Caco-2 (cell line): Measurements from ENCODE around the gene TTC28. TPM values are rescaled to one million over a fixed set of nuclear protein-coding genes. Genes with fewer than 3 reads are reported as not detected.

Experiments used
- BruUV-seq: library from RNA; stranded (reverse); fragments of 400-500 nt; replicated peaks from 2 replicates; lab custom pipeline; 2021; lab: Mats Ljungman, UMichigan
- CTCF ChIA-PET: fragments of 300-600 bp; sonication (Branson Sonifier 250); formaldehyde crosslinking; loops from one replicate; lab custom pipeline; 2022; ENCODE audit warnings: antibody characterized with exemption; lab: Charles Lee
- POLR2A ChIA-PET: fragments of 300-600 bp; sonication (Branson Sonifier 250); formaldehyde crosslinking; loops from one replicate; lab custom pipeline; 2022; ENCODE audit warnings: antibody characterized with exemption; lab: Charles Lee
- DNase-seq, 2 experiments: peaks; one replicate each; pipeline versions ENCODE4 v3.0.0 to v3.0.0-alpha.2; 2020 to 2022
- H3K27me3 ChIP-seq: replicated peaks from 2 replicates; pipeline ENCODE4 v1.6.0; 2011; ENCODE audit warnings: low read length; ENCODE audit not compliant: control insufficient read depth, insufficient read depth
- H3K36me3 ChIP-seq: 2 replicates; pipeline ENCODE4 v1.5.1; 2011; ENCODE audit warnings: low read length; ENCODE audit not compliant: control insufficient read depth, insufficient read depth
- H3K4me1 ChIP-seq: fragments of 250-450 bp; sonication (Bioruptor Pico); 2 replicates; pipeline ENCODE4 v1.5.1; 2020; ENCODE audit warnings: mild to moderate bottlenecking
- H3K4me3 ChIP-seq: 2 replicates; pipeline ENCODE4 v1.5.1; 2011; ENCODE audit warnings: low read depth, mild to moderate bottlenecking, control low read depth, low read length
- H3K9me3 ChIP-seq: fragments of 250-450 bp; sonication (Bioruptor Pico); 2 replicates; pipeline ENCODE4 v1.5.1; 2020; ENCODE audit warnings: mild to moderate bottlenecking, moderate library complexity
- H3K27ac Mint-ChIP-seq: one replicate; pipeline ENCODE4 v1.8.0; 2022; ENCODE audit warnings: mixed read lengths; ENCODE audit not compliant: unreplicated experiment
- H3K27me3 Mint-ChIP-seq: one replicate; pipeline ENCODE4 v1.8.0; 2022; ENCODE audit warnings: mixed read lengths; ENCODE audit not compliant: insufficient read depth, unreplicated experiment
- H3K36me3 Mint-ChIP-seq: one replicate; pipeline ENCODE4 v1.8.0; 2022; ENCODE audit warnings: mild to moderate bottlenecking, mixed read lengths; ENCODE audit not compliant: insufficient read depth, unreplicated experiment
- H3K4me1 Mint-ChIP-seq: one replicate; pipeline ENCODE4 v1.8.0; 2022; ENCODE audit warnings: low read depth, mixed read lengths; ENCODE audit not compliant: unreplicated experiment
- H3K4me3 Mint-ChIP-seq: one replicate; pipeline ENCODE4 v1.8.0; 2022; ENCODE audit warnings: mild to moderate bottlenecking, moderate library complexity, mixed read lengths; ENCODE audit not compliant: unreplicated experiment
- H3K9me3 Mint-ChIP-seq: one replicate; pipeline ENCODE4 v1.8.0; 2022; ENCODE audit warnings: mixed read lengths; ENCODE audit not compliant: unreplicated experiment
- intact Hi-C: fragments of 100-400 bp; cut with micrococcal nuclease; formaldehyde crosslinking; loops from one replicate; pipeline ENCODE4 v1.10.0; 2022; ENCODE audit not compliant: unreplicated experiment
- total RNA-seq: library from RNA; stranded (reverse); gene quantifications from 2 replicates; pipeline ENCODE4 v1.2.3, GENCODE V29; 2022
- TF ChIP-seq, protein P1 (sequence below), 2 experiments: fragments of 200-600 bp in 1 of 2; IDR thresholded peaks; 1 replicate in 1 of 2; 2 replicates in 1 of 2; pipeline versions ENCODE4 v1.5.1 to v1.8.0; 2011 to 2022; ENCODE audit warnings: antibody characterized with exemption in 1 of 2, control low read depth in 1 of 2, inconsistent platforms in 1 of 2, low read depth in 1 of 2, low read length in 1 of 2, mild to moderate bottlenecking in 1 of 2, moderate library complexity in 1 of 2; ENCODE audit not compliant: insufficient read depth in 1 of 2, severe bottlenecking in 1 of 2, unreplicated experiment in 1 of 2

Gene TTC28
- total RNA-seq, 1 experiment from 2014 or later: 12.0 TPM

DNA sequence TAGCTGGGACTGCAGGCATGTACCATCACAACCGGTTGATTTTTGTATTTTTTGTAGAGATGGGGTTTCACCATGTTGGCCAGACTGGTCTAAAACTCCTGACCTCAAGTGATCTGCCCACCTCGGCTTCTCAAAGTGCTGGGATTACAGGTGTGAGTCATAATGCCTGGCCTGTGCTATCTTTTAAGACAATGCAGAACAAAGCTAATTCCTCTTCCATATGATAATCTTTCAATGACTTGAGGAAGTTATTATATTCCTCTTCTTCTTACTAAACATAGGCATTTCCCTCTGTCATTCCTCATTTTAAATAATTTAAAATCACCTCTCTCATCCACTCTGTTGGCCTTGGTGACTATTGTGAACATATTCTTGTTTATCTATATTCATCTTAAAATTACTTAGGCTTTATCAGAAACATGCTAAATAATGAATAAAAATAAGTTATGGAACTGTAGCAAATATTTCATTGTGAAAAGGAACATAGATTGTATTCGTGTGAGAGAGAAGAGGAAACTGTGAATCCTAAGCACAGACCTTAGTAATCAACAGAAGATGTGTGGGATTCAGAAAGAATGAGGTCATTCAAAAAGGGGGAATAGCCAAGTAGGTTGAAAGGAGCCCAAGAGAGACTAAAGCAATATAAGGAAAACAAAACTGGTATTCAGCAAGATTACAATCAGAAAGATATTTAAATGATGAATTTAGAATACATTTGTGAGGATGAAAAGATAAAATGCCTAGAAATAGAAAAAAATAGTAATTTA is 269.4 kb downstream of the TTC28 start:
- DNase-seq: no peak
- H3K4me3 Mint-ChIP-seq: no peak overlapping the region
- BruUV-seq: no TSS peak
- no peaks in the 10 kb centered on the region for H3K27me3 Mint-ChIP-seq
- no peaks in the 10 kb centered on the region for H3K36me3 Mint-ChIP-seq
- H3K27ac Mint-ChIP-seq: no peak overlapping the region
- intact Hi-C loops: no loop called here
- TF ChIP-seq, protein P1, sequence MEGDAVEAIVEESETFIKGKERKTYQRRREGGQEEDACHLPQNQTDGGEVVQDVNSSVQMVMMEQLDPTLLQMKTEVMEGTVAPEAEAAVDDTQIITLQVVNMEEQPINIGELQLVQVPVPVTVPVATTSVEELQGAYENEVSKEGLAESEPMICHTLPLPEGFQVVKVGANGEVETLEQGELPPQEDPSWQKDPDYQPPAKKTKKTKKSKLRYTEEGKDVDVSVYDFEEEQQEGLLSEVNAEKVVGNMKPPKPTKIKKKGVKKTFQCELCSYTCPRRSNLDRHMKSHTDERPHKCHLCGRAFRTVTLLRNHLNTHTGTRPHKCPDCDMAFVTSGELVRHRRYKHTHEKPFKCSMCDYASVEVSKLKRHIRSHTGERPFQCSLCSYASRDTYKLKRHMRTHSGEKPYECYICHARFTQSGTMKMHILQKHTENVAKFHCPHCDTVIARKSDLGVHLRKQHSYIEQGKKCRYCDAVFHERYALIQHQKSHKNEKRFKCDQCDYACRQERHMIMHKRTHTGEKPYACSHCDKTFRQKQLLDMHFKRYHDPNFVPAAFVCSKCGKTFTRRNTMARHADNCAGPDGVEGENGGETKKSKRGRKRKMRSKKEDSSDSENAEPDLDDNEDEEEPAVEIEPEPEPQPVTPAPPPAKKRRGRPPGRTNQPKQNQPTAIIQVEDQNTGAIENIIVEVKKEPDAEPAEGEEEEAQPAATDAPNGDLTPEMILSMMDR (IDR thresholded peaks at IDR 0.05; ENCODE audit: insufficient read depth in 1 of 2, low read depth in 1 of 2, low read length in 1 of 2, severe bottlenecking in 1 of 2, unreplicated experiment in 1 of 2): no peak
- Histone ChIP-seq H3K4me1 (peaks cover 5% of the 10 kb centered on the region; the same call in 1 of the 2 replicates), H3K4me3 (no peak overlapping the region), H3K27me3 (no peaks in the 10 kb centered on the region), H3K9me3 (no peaks in the 10 kb centered on the region), H3K36me3 (no peaks in the 10 kb centered on the region)
- ChIA-PET POLR2A (no interaction called here), CTCF (no interaction called here)
- H3K9me3 Mint-ChIP-seq: no peaks in the 10 kb centered on the region
- H3K4me1 Mint-ChIP-seq: peaks cover 8% of the 10 kb centered on the region

DNA sequence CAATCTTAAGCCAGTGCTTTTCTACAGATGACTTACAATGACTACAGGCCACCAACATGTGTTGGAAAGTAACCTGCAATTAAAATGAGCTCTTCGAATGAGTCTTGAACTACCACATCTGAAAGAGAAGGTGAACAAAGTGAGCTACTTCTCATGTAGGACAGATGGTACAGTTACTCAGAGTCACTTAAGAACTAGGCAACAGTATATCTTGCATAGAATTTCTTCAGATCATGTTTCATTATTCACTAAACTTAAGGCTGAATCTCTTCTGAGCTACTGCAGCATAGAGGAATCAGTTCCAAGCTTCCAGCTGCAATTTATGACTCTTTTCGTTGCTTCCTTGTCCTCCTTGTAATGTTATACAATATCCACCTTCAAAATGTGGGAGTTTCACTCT is 270.9 kb downstream of the TTC28 start:
- Mint-ChIP-seq H3K4me1 (peaks cover 8% of the 10 kb centered on the region), H3K9me3 (no peaks in the 10 kb centered on the region), H3K4me3 (no peak overlapping the region), H3K27ac (no peak overlapping the region), H3K36me3 (no peaks in the 10 kb centered on the region), H3K27me3 (no peaks in the 10 kb centered on the region)
- Histone ChIP-seq H3K36me3 (no peaks in the 10 kb centered on the region), H3K4me1 (peaks cover 5% of the 10 kb centered on the region; the same call in 1 of the 2 replicates), H3K27me3 (no peaks in the 10 kb centered on the region), H3K9me3 (no peaks in the 10 kb centered on the region), H3K4me3 (no peak overlapping the region)
- intact Hi-C loops: no loop called here
- CTCF ChIA-PET: no interaction called here
- no TSS peak for BruUV-seq
- TF ChIP-seq, protein P1 (IDR thresholded peaks at IDR 0.05; ENCODE audit: insufficient read depth in 1 of 2, low read depth in 1 of 2, low read length in 1 of 2, severe bottlenecking in 1 of 2, unreplicated experiment in 1 of 2): no peak
- no peak for DNase-seq
- POLR2A ChIA-PET: no interaction called here

- DNase-seq: no peak
- POLR2A ChIA-PET: no interaction called here
Measured at GRCh38 chr22:28407645-28408044, 272.0 kb downstream of the TTC28 start.

More at GRCh38 chr22:28407645-28408044, 272.0 kb downstream of the TTC28 start:
- H3K36me3 Mint-ChIP-seq: no peaks in the 10 kb centered on the region
- no peak overlapping the region for H3K4me3 ChIP-seq
- no peak overlapping the region for H3K27ac Mint-ChIP-seq
- H3K9me3 ChIP-seq: no peaks in the 10 kb centered on the region
- H3K4me3 Mint-ChIP-seq: no peak overlapping the region
- peaks cover 5% of the 10 kb centered on the region; the same call in 1 of the 2 replicates for H3K4me1 ChIP-seq
- intact Hi-C loops: no loop called here
- CTCF ChIA-PET: no interaction called here
- peaks cover 8% of the 10 kb centered on the region for H3K4me1 Mint-ChIP-seq
- no peaks in the 10 kb centered on the region for H3K9me3 Mint-ChIP-seq
- no TSS peak for BruUV-seq
- H3K27me3 Mint-ChIP-seq: no peaks in the 10 kb centered on the region
- TF ChIP-seq, protein P1 (IDR thresholded peaks at IDR 0.05; ENCODE audit: insufficient read depth in 1 of 2, low read depth in 1 of 2, low read length in 1 of 2, severe bottlenecking in 1 of 2, unreplicated experiment in 1 of 2): no peak
- no peaks in the 10 kb centered on the region for H3K27me3 ChIP-seq
- no peaks in the 10 kb centered on the region for H3K36me3 ChIP-seq
